Gastrocnemius medialis (tissue), 4 donors: ENCODE measurements around the gene ASCL5.

Experiments
- POLR2A ChIP-seq, 2 donors: fragments of 450-650 bp; IDR thresholded peaks; one replicate each; pipeline ENCODE4 v1.6.1; 2017; ENCODE audit warnings: antibody characterized with exemption in 2 of 2, mild to moderate bottlenecking in 2 of 2, moderate library complexity in 2 of 2
- TF ChIP-seq, protein P1 (sequence below), 5 experiments: fragments of 450-650 bp in 3 of 5; fragments of 200-600 bp in 2 of 5; sonication (generic) in 2 of 5; IDR thresholded peaks in 4 of 5; conservative IDR thresholded peaks in 1 of 5; 1 replicate in 4 of 5; 2 replicates in 1 of 5; pipeline ENCODE4 v1.5.1; 2016 to 2019; ENCODE audit warnings: antibody characterized with exemption in 5 of 5, mild to moderate bottlenecking in 3 of 5, moderate library complexity in 3 of 5

DNA sequence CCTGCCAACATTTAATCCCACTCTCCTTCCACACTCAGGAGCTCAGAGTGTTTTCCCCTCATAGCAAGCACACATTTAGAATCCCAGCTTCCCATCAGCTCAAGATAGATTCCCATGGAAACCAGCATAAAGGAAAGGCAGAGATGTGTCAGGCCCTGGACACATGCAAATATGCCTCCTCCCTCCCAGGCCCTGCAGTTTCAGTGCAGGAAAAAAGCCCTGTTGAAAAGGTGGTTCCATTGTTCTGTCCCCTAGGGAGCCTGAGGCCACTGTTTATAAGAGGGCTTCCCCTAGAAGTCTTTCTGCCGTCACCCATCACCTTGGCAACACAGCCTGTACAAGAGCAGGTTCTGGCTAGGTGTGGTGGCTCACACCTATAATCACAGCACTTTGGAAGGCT lies 18.4 kb downstream of the ASCL5 start:
- no peak for TF ChIP-seq POLR2A (IDR thresholded peaks at IDR 0.05)
- TF ChIP-seq, protein P1, sequence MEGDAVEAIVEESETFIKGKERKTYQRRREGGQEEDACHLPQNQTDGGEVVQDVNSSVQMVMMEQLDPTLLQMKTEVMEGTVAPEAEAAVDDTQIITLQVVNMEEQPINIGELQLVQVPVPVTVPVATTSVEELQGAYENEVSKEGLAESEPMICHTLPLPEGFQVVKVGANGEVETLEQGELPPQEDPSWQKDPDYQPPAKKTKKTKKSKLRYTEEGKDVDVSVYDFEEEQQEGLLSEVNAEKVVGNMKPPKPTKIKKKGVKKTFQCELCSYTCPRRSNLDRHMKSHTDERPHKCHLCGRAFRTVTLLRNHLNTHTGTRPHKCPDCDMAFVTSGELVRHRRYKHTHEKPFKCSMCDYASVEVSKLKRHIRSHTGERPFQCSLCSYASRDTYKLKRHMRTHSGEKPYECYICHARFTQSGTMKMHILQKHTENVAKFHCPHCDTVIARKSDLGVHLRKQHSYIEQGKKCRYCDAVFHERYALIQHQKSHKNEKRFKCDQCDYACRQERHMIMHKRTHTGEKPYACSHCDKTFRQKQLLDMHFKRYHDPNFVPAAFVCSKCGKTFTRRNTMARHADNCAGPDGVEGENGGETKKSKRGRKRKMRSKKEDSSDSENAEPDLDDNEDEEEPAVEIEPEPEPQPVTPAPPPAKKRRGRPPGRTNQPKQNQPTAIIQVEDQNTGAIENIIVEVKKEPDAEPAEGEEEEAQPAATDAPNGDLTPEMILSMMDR (IDR thresholded peaks at IDR 0.05 in 4 of 5, conservative IDR thresholded peaks at IDR 0.05 in 1 of 5), result no peak
